ENCODE data around the gene CCDC34. TPM values are rescaled to one million over a fixed set of nuclear protein-coding genes. Genes with fewer than 3 reads are reported as not detected.
"Not testable (repeated sequence)": the region's sequence is repeated elsewhere in the genome, so short reads cannot be mapped to it uniquely, and the experiment has no call there.

The CCDC34 gene
- total and polyA plus RNA-seq, 12 donors: 1.1 to 10.7 (median 3.3) TPM

DNA sequence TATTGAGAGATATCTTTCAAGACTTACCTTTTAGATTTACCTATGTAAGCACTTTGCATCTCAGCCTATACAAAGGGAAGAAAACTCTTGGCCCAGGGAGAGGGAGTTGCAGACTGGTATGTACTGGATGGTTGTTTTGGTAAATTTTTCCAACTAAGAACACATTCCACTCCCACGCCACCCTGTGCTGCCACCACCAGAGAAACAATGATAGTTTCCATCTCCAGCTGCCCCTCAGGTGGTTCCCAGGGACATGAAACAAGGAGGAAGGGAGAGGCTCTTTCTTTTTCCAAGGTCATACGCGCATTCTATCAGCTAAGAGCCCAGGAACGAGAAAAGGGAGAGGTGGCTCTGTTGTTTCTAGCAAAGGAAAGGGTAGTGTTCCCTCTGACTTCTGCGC is 34.4 kb downstream of the CCDC34 start:
- DNase-seq (no peak), ATAC-seq (no peak)
- Histone ChIP-seq H3K36me3 (no peaks in the 10 kb centered on the region), H3K9me3 (peaks cover 0 to 13% (median 0%) of the 10 kb centered on the region in 11 donors), H3K4me1 (no peaks in the 10 kb centered on the region), H3K27me3 (no peaks in the 10 kb centered on the region), H3K27ac (no peak overlapping the region), H3K4me3 (no peak overlapping the region)
- TF ChIP-seq CTCF (IDR thresholded peaks at IDR 0.05): no peak
- WGBS, 2 donors: 89 to 92% methylated on average over 5 of the region's 5 CpGs
- intact Hi-C loops (cut with DNase I): no loop called here

GRCh38 chr11:27327064-27327463 is 36.0 kb downstream of the CCDC34 start:
- H3K9me3 ChIP-seq: peaks cover 0 to 13% (median 0%) of the 10 kb centered on the region in 11 donors
- intact Hi-C loops (cut with DNase I); DNase-seq; H3K36me3 ChIP-seq; H3K4me1 ChIP-seq; ATAC-seq; H3K4me3 ChIP-seq; H3K27ac ChIP-seq; H3K27me3 ChIP-seq: not testable (repeated sequence)
- 95 to 100% methylated on average over 1 of the region's 2 CpGs for WGBS, 2 donors

DNA sequence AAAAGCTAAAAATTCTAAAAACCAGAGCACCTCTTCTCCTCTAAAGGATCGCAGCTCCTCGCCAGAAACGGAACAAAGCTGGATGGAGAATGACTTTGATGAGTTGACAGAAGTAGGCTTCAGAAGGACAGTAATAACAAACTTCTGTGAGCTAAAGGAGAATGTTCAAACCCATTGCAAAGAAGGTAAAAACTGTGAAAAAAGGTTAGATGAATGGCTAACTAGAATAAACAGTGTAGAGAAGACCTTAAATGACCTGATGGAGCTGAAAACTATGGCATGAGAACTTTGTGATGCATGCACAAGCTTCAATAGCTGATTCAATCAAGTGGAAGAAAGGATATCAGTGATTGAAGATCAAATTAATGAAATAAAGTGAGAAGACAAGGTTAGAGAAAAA is 40.8 kb downstream of the CCDC34 start:
- H3K27me3 ChIP-seq; H3K4me3 ChIP-seq; H3K4me1 ChIP-seq; intact Hi-C loops (cut with DNase I); DNase-seq; ATAC-seq; H3K27ac ChIP-seq; H3K36me3 ChIP-seq: not testable (repeated sequence)
- H3K9me3 ChIP-seq: peaks cover 0 to 13% (median 0%) of the 10 kb centered on the region in 11 donors
- 79 to 96% methylated on average over 3 of the region's 3 CpGs for WGBS, 2 donors

GRCh38 chr11:27321340-27321739 is 41.7 kb downstream of the CCDC34 start:
- H3K4me3 ChIP-seq; intact Hi-C loops (cut with DNase I); ATAC-seq; H3K4me1 ChIP-seq; DNase-seq; H3K27me3 ChIP-seq; H3K9me3 ChIP-seq; H3K27ac ChIP-seq; H3K36me3 ChIP-seq: not testable (repeated sequence)
- WGBS, 2 donors: 87 to 95% methylated on average over 10 of the region's 10 CpGs

DNA sequence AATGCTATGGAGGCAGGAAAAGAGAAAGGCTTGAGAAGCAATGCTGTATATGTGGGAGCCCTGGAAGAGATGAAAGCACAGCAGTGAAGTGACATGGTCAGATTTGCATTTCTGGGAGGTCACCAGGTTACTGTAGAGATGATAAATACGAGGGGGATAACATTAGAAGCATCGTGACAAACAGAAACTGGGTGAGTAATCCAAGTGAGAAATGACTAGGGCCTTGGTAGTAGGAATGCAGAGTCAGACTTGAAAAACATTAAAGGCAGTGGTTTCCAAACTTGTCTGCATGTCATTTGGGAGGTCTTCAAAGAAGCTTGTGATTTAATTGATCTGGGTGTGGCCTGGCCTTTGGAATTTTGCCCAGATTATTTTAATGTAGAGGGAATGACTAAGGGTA is 43.9 kb downstream of the CCDC34 start:
- Histone ChIP-seq H3K4me1 (no peaks in the 10 kb centered on the region), H3K27ac (no peak overlapping the region), H3K36me3 (no peaks in the 10 kb centered on the region), H3K9me3 (no peaks in the 10 kb centered on the region), H3K4me3 (no peak overlapping the region), H3K27me3 (no peaks in the 10 kb centered on the region)
- intact Hi-C loops (cut with DNase I): no loop called here
- no peak for TF ChIP-seq CTCF (IDR thresholded peaks at IDR 0.05)
- WGBS, 2 donors: 50 to 51% methylated on average over 2 of the region's 2 CpGs
- ATAC-seq: no peak
- DNase-seq: no peak

DNA sequence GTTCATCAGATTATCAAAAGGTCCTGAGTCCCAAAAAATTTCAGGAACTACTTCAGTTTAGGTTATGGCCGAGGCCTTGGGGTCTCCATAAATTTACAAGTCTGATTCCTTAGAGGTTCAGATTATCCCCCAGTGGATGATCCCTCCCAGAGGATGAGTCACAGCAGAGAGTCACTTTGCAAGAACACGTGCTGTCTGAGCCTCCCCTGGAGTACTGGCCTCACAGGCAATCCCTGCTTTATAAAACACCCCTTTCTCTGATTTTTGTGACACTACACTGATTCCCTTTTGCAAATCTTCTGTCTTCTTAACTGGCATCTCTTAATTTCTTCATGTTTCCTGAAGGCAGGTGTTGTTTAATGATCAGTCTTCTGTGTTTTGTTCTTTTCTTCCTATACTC is 45.3 kb downstream of the CCDC34 start:
- ATAC-seq: no peak
- no peak for DNase-seq
- no peaks in the 10 kb centered on the region for H3K27me3 ChIP-seq
- no peaks in the 10 kb centered on the region for H3K4me1 ChIP-seq
- no peak overlapping the region for H3K4me3 ChIP-seq
- no peak for TF ChIP-seq CTCF (IDR thresholded peaks at IDR 0.05)
- intact Hi-C loops (cut with DNase I): no loop called here
- no peaks in the 10 kb centered on the region for H3K9me3 ChIP-seq
- H3K27ac ChIP-seq: no peak overlapping the region
- H3K36me3 ChIP-seq: no peaks in the 10 kb centered on the region
- WGBS, 2 donors: 81 to 86% methylated on average over 2 of the region's 2 CpGs

All from heart right ventricle (tissue), 16 donors.